ENCODE measurements around the gene GID8. TPM values are rescaled to one million over a fixed set of nuclear protein-coding genes. Genes with fewer than 3 reads are reported as not detected.

The GID8 gene
- total RNA-seq, 1 donor from 2014 or later = 35.8 TPM

GRCh38 chr20:62925420-62926228 lies 12.3 kb upstream of the GID8 start:
- no peak for DNase-seq (ENCODE audit: extremely low spot score, unreplicated experiment)
- H3K4me1 Mint-ChIP-seq (ENCODE audit: unreplicated experiment) = peaks cover 69% of the 10 kb centered on the region

GRCh38 chr20:62926229-62927127 lies 11.5 kb upstream of the GID8 start, which contains the start of gene DIDO1:
Gene DIDO1, minus strand, starts transcription at chr20:62926505.
- Mint-ChIP-seq H3K4me1 (ENCODE audit: unreplicated experiment) (peaks cover 62% of the 10 kb centered on the region), H3K27ac (ENCODE audit: unreplicated experiment) (peak within 1 kb of the TSS; percentile 94), H3K4me3 (ENCODE audit: unreplicated experiment) (peak within 1 kb of the TSS; percentile 93), H3K36me3 (ENCODE audit: unreplicated experiment) (no peaks in the 10 kb centered on the region), H3K9me3 (ENCODE audit: unreplicated experiment) (no peaks in the 10 kb centered on the region), H3K27me3 (ENCODE audit: unreplicated experiment) (no peaks in the 10 kb centered on the region)
- peak; percentile 95 for DNase-seq (ENCODE audit: extremely low spot score, unreplicated experiment)
- peak; percentile 92 for TF ChIP-seq CTCF (IDR thresholded peaks at IDR 0.05)

More at GRCh38 chr20:62925420-62926228, 12.3 kb upstream of the GID8 start:
- H3K36me3 Mint-ChIP-seq (ENCODE audit: unreplicated experiment) = no peaks in the 10 kb centered on the region
- H3K9me3 Mint-ChIP-seq (ENCODE audit: unreplicated experiment) = no peaks in the 10 kb centered on the region
- TF ChIP-seq CTCF (IDR thresholded peaks at IDR 0.05) = no peak
- peak overlapping the region; percentile 94 for H3K27ac Mint-ChIP-seq (ENCODE audit: unreplicated experiment)
- H3K4me3 Mint-ChIP-seq (ENCODE audit: unreplicated experiment) = peak overlapping the region; percentile 93
- no peaks in the 10 kb centered on the region for H3K27me3 Mint-ChIP-seq (ENCODE audit: unreplicated experiment)

- Mint-ChIP-seq H3K36me3 (ENCODE audit: unreplicated experiment) (no peaks in the 10 kb centered on the region), H3K27ac (ENCODE audit: unreplicated experiment) (peak overlapping the region; percentile 82), H3K9me3 (ENCODE audit: unreplicated experiment) (no peaks in the 10 kb centered on the region), H3K4me3 (ENCODE audit: unreplicated experiment) (peak overlapping the region; percentile 87), H3K4me1 (ENCODE audit: unreplicated experiment) (peaks cover 61% of the 10 kb centered on the region), H3K27me3 (ENCODE audit: unreplicated experiment) (no peaks in the 10 kb centered on the region)
- TF ChIP-seq CTCF (IDR thresholded peaks at IDR 0.05) = no peak
- no peak for DNase-seq (ENCODE audit: extremely low spot score, unreplicated experiment)
These were observed 10.7 kb upstream of the GID8 start for GRCh38 chr20:62927128-62927705.

GRCh38 chr20:62928246-62928939 lies 9.6 kb upstream of the GID8 start:
- H3K27me3 Mint-ChIP-seq (ENCODE audit: unreplicated experiment) = no peaks in the 10 kb centered on the region

More at GRCh38 chr20:62928246-62928939, 9.6 kb upstream of the GID8 start:
- Mint-ChIP-seq H3K4me1 (ENCODE audit: unreplicated experiment) (peaks cover 51% of the 10 kb centered on the region), H3K27ac (ENCODE audit: unreplicated experiment) (peak overlapping the region; percentile 88), H3K9me3 (ENCODE audit: unreplicated experiment) (no peaks in the 10 kb centered on the region), H3K4me3 (ENCODE audit: unreplicated experiment) (peak overlapping the region; percentile 81), H3K36me3 (ENCODE audit: unreplicated experiment) (no peaks in the 10 kb centered on the region)
- no peak for TF ChIP-seq CTCF (IDR thresholded peaks at IDR 0.05)
- DNase-seq (ENCODE audit: extremely low spot score, unreplicated experiment) = no peak

Data from osteocyte (in vitro differentiated cells).